Liver (tissue), 3 donors: Measurements from ENCODE around the gene SLC5A5.

Experiments
- EGR1 ChIP-seq, 2 donors: IDR thresholded peaks; 2 replicates each; pipeline ENCODE4 v1.6.1; 2016 to 2018; ENCODE audit warnings: antibody characterized with exemption in 2 of 2, low read depth in 2 of 2
- FOXA1 ChIP-seq: IDR thresholded peaks from 2 replicates; pipeline ENCODE4 v1.6.1; 2016; ENCODE audit warnings: antibody characterized with exemption
- GABPA ChIP-seq, 2 donors: IDR thresholded peaks in 1 of 2; conservative IDR thresholded peaks in 1 of 2; 2 replicates each; pipeline ENCODE4 v1.6.1; 2016; ENCODE audit warnings: antibody characterized with exemption in 2 of 2, mild to moderate bottlenecking in 1 of 2, moderate library complexity in 1 of 2
- HNF4A ChIP-seq, 2 donors: conservative IDR thresholded peaks; 2 replicates each; pipeline ENCODE4 v1.6.1; 2016; ENCODE audit warnings: antibody characterized with exemption in 2 of 2, mild to moderate bottlenecking in 2 of 2
- JUND ChIP-seq, 2 donors: IDR thresholded peaks; 2 replicates each; pipeline ENCODE4 v1.6.1; 2016; ENCODE audit warnings: antibody characterized with exemption in 2 of 2
- RAD21 ChIP-seq, 2 donors: IDR thresholded peaks; 2 replicates each; pipeline ENCODE4 v1.6.1; 2016; ENCODE audit warnings: antibody characterized with exemption in 2 of 2, mild to moderate bottlenecking in 2 of 2
- SP1 ChIP-seq: IDR thresholded peaks from 2 replicates; pipeline ENCODE4 v1.6.1; 2018; ENCODE audit warnings: antibody characterized with exemption, mild to moderate bottlenecking
- TAF1 ChIP-seq: conservative IDR thresholded peaks from 2 replicates; pipeline ENCODE4 v1.6.1; 2016; ENCODE audit warnings: antibody characterized with exemption, mild to moderate bottlenecking
- YY1 ChIP-seq: IDR thresholded peaks from 2 replicates; pipeline ENCODE4 v1.6.1; 2016; ENCODE audit warnings: antibody characterized with exemption, mild to moderate bottlenecking
- TF ChIP-seq, protein P1 (sequence below): fragments of 150-350 bp; IDR thresholded peaks from 2 replicates; pipeline ENCODE4 v1.5.1; 2017; ENCODE audit warnings: improper control_type of control experiment, low read depth, low read length; ENCODE audit not compliant: missing input control
- TF ChIP-seq, protein P2 (sequence below): IDR thresholded peaks from 2 replicates; pipeline ENCODE4 v1.6.1; 2016; ENCODE audit warnings: antibody characterized with exemption
- TF ChIP-seq, protein P3 (sequence below): IDR thresholded peaks from 2 replicates; pipeline ENCODE4 v1.6.1; 2016; ENCODE audit warnings: antibody characterized with exemption
- donor health status: healthy.
- donor health status: healthy.

DNA sequence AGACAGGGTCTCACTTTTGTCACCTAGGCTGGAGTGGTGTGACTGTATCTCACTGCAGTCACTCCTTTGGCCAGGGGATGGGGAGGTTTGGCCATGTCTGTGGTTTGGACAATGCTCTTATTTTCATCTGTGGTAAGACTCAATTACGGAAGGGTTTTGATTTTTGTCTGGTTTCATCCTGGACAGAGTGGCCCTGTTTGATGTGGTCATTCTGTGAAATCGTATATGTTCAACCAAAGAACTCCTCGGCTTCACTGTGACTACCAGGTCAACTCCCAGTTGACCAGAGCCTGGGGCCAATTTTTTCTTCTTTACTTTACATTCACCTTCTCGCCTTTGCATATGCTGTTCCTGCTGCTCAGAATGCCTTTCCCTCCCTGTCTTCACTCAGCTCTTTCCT is 54.3 kb downstream of the SLC5A5 start:
- TF ChIP-seq, protein P1, sequence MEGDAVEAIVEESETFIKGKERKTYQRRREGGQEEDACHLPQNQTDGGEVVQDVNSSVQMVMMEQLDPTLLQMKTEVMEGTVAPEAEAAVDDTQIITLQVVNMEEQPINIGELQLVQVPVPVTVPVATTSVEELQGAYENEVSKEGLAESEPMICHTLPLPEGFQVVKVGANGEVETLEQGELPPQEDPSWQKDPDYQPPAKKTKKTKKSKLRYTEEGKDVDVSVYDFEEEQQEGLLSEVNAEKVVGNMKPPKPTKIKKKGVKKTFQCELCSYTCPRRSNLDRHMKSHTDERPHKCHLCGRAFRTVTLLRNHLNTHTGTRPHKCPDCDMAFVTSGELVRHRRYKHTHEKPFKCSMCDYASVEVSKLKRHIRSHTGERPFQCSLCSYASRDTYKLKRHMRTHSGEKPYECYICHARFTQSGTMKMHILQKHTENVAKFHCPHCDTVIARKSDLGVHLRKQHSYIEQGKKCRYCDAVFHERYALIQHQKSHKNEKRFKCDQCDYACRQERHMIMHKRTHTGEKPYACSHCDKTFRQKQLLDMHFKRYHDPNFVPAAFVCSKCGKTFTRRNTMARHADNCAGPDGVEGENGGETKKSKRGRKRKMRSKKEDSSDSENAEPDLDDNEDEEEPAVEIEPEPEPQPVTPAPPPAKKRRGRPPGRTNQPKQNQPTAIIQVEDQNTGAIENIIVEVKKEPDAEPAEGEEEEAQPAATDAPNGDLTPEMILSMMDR: no peak
- TF ChIP-seq JUND (IDR thresholded peaks at IDR 0.05) (no peak), HNF4A (conservative IDR thresholded peaks at IDR 0.05) (no peak), SP1 (no peak), YY1 (no peak), TAF1 (no peak), RAD21 (IDR thresholded peaks at IDR 0.05) (no peak), FOXA1 (no peak), EGR1 (IDR thresholded peaks at IDR 0.05; ENCODE audit: low read depth in 2 of 2) (no peak), GABPA (IDR thresholded peaks at IDR 0.05 in 1 of 2, conservative IDR thresholded peaks at IDR 0.05 in 1 of 2) (no peak)
- TF ChIP-seq, protein P2, sequence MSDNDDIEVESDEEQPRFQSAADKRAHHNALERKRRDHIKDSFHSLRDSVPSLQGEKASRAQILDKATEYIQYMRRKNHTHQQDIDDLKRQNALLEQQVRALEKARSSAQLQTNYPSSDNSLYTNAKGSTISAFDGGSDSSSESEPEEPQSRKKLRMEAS: no peak
- TF ChIP-seq, protein P3, sequence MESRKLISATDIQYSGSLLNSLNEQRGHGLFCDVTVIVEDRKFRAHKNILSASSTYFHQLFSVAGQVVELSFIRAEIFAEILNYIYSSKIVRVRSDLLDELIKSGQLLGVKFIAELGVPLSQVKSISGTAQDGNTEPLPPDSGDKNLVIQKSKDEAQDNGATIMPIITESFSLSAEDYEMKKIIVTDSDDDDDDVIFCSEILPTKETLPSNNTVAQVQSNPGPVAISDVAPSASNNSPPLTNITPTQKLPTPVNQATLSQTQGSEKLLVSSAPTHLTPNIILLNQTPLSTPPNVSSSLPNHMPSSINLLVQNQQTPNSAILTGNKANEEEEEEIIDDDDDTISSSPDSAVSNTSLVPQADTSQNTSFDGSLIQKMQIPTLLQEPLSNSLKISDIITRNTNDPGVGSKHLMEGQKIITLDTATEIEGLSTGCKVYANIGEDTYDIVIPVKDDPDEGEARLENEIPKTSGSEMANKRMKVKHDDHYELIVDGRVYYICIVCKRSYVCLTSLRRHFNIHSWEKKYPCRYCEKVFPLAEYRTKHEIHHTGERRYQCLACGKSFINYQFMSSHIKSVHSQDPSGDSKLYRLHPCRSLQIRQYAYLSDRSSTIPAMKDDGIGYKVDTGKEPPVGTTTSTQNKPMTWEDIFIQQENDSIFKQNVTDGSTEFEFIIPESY: no peak
